Activated CD4-positive, alpha-beta T cell treated with anti-CD3 and anti-CD28 coated beads, Interleukin-2, amount 10 ng/mL, durations not matched to agents 24 days and 14 days (primary cell): ENCODE data around the gene LRRC75B. TPM values are rescaled to one million over a fixed set of nuclear protein-coding genes. Genes with fewer than 3 reads are reported as not detected.
A peak's percentile ranks its signal among the peaks of the same experiment; 100 is the strongest.
"Not testable (repeated sequence)": the region's sequence is repeated elsewhere in the genome, so short reads cannot be mapped to it uniquely, and the experiment has no call there.

Experiments
- DNase-seq: peaks from one replicate; pipeline ENCODE4 v3.0.0; 2022
- H3K27ac Mint-ChIP-seq: one replicate; pipeline ENCODE4 v1.8.0; 2022; ENCODE audit warnings: mild to moderate bottlenecking, mixed read lengths
- H3K27me3 Mint-ChIP-seq: one replicate; pipeline ENCODE4 v1.8.0; 2022; ENCODE audit warnings: mixed read lengths
- H3K36me3 Mint-ChIP-seq: one replicate; pipeline ENCODE4 v1.8.0; 2022; ENCODE audit warnings: low read depth, mild to moderate bottlenecking, mixed read lengths
- H3K4me1 Mint-ChIP-seq: one replicate; pipeline ENCODE4 v1.8.0; 2021; ENCODE audit warnings: mixed read lengths
- H3K4me3 Mint-ChIP-seq: one replicate; pipeline ENCODE4 v1.8.0; 2022; ENCODE audit warnings: mild to moderate bottlenecking, moderate library complexity, mixed read lengths
- H3K9me3 Mint-ChIP-seq: one replicate; pipeline ENCODE4 v1.8.0; 2021; ENCODE audit warnings: mixed read lengths
- intact Hi-C: fragments of 100-400 bp; cut with micrococcal nuclease; formaldehyde crosslinking; loops from one replicate; pipeline ENCODE4 v1.15.1; 2023
- total RNA-seq: library from RNA; stranded (reverse); gene quantifications from 2 replicates; pipeline ENCODE4 v1.2.3, GENCODE V29; 2022

Gene LRRC75B
- total RNA-seq, 1 donor from 2014 or later: 3.2 TPM

GRCh38 chr22:24595228-24595627 lies 2.4 kb upstream of the LRRC75B start:
- intact Hi-C loops: no loop called here
- Mint-ChIP-seq H3K36me3 (peaks cover 2% of the 10 kb centered on the region), H3K4me1 (peaks cover 11% of the 10 kb centered on the region), H3K27me3 (peaks cover 4% of the 10 kb centered on the region), H3K9me3 (no peaks in the 10 kb centered on the region), H3K4me3 (no peak overlapping the region), H3K27ac (no peak overlapping the region)
- DNase-seq: no peak

- no peak overlapping the region for H3K27ac Mint-ChIP-seq
- intact Hi-C loops: loop anchor here (5.0 kb wide), 1 partner anchor 37 kb away; the partner anchor contains the start of genes GUCD1 and SNRPD3
- peaks cover 4% of the 10 kb centered on the region for H3K27me3 Mint-ChIP-seq
- no peak overlapping the region for H3K4me3 Mint-ChIP-seq
- H3K9me3 Mint-ChIP-seq: no peaks in the 10 kb centered on the region
- H3K4me1 Mint-ChIP-seq: peaks cover 11% of the 10 kb centered on the region
- H3K36me3 Mint-ChIP-seq: peaks cover 2% of the 10 kb centered on the region
- no peak for DNase-seq
Measured at GRCh38 chr22:24594569-24595120, 1.8 kb upstream of the LRRC75B start.

- no peak for DNase-seq
- no peaks in the 10 kb centered on the region for H3K9me3 Mint-ChIP-seq
- H3K4me3 Mint-ChIP-seq: no peak overlapping the region
- peaks cover 8% of the 10 kb centered on the region for H3K4me1 Mint-ChIP-seq
- H3K27me3 Mint-ChIP-seq: peaks cover 4% of the 10 kb centered on the region
- intact Hi-C loops: loop anchor here (5.0 kb wide), 1 partner anchor 37 kb away; the partner anchor contains the start of genes GUCD1 and SNRPD3
- H3K27ac Mint-ChIP-seq: no peak overlapping the region
- H3K36me3 Mint-ChIP-seq: peaks cover under 1% of the 10 kb centered on the region
Measured at GRCh38 chr22:24593836-24594568, 1.1 kb upstream of the LRRC75B start.

GRCh38 chr22:24593559-24593835 lies 624 bp upstream of the LRRC75B start:
- H3K36me3 Mint-ChIP-seq, DNase-seq, H3K27me3 Mint-ChIP-seq, H3K9me3 Mint-ChIP-seq, H3K4me1 Mint-ChIP-seq: not testable (repeated sequence)
- H3K4me3 Mint-ChIP-seq: peak overlapping the region; percentile 69
- peak overlapping the region; percentile 48 for H3K27ac Mint-ChIP-seq
- intact Hi-C loops: loop anchor here (5.0 kb wide), 1 partner anchor 36 kb away; the partner anchor contains the start of genes GUCD1 and SNRPD3

GRCh38 chr22:24592058-24592850 lies 619 bp downstream of the LRRC75B start:
- peaks cover 5% of the 10 kb centered on the region for H3K4me1 Mint-ChIP-seq
- no peaks in the 10 kb centered on the region for H3K9me3 Mint-ChIP-seq
- peak overlapping the region; percentile 76 for H3K27ac Mint-ChIP-seq
- peaks cover 4% of the 10 kb centered on the region for H3K27me3 Mint-ChIP-seq
- no peaks in the 10 kb centered on the region for H3K36me3 Mint-ChIP-seq
- DNase-seq: no peak
- intact Hi-C loops: loop anchor here (5.0 kb wide), 1 partner anchor 35 kb away; the partner anchor contains the start of genes GUCD1 and SNRPD3
- H3K4me3 Mint-ChIP-seq: peak overlapping the region; percentile 90

- Mint-ChIP-seq H3K27ac (no peak overlapping the region), H3K9me3 (no peaks in the 10 kb centered on the region), H3K27me3 (peaks cover 4% of the 10 kb centered on the region), H3K4me3 (no peak overlapping the region), H3K36me3 (no peaks in the 10 kb centered on the region), H3K4me1 (peaks cover 5% of the 10 kb centered on the region)
- no peak for DNase-seq
- intact Hi-C loops: loop anchor here (5.0 kb wide), 1 partner anchor 34 kb away; the partner anchor contains the start of genes GUCD1 and SNRPD3
Measured at GRCh38 chr22:24591286-24591830, 1.5 kb downstream of the LRRC75B start.

GRCh38 chr22:24590596-24591173 lies 2.2 kb downstream of the LRRC75B start:
- no peak overlapping the region for H3K27ac Mint-ChIP-seq
- peaks cover 5% of the 10 kb centered on the region for H3K4me1 Mint-ChIP-seq
- H3K4me3 Mint-ChIP-seq: no peak overlapping the region
- H3K9me3 Mint-ChIP-seq: no peaks in the 10 kb centered on the region
- no peaks in the 10 kb centered on the region for H3K36me3 Mint-ChIP-seq
- no peak for DNase-seq
- intact Hi-C loops: loop anchor here (5.0 kb wide), 1 partner anchor 33 kb away; the partner anchor contains the start of genes GUCD1 and SNRPD3
- peaks cover 4% of the 10 kb centered on the region for H3K27me3 Mint-ChIP-seq

- H3K4me3 Mint-ChIP-seq: no peak overlapping the region
- peaks cover 5% of the 10 kb centered on the region for H3K4me1 Mint-ChIP-seq
- peaks cover 4% of the 10 kb centered on the region for H3K27me3 Mint-ChIP-seq
- intact Hi-C loops: loop anchor here (5.0 kb wide), 1 partner anchor 32 kb away; the partner anchor contains the start of genes GUCD1 and SNRPD3
- H3K36me3 Mint-ChIP-seq: no peaks in the 10 kb centered on the region
- H3K27ac Mint-ChIP-seq: no peak overlapping the region
- no peaks in the 10 kb centered on the region for H3K9me3 Mint-ChIP-seq
- no peak for DNase-seq
Measured at GRCh38 chr22:24589518-24590030, 3.3 kb downstream of the LRRC75B start.

- Mint-ChIP-seq H3K27me3 (peaks cover 4% of the 10 kb centered on the region), H3K4me3 (no peak overlapping the region), H3K27ac (no peak overlapping the region), H3K36me3 (no peaks in the 10 kb centered on the region), H3K4me1 (peaks cover 7% of the 10 kb centered on the region), H3K9me3 (no peaks in the 10 kb centered on the region)
- intact Hi-C loops: no loop called here
- DNase-seq: no peak
Measured at GRCh38 chr22:24588757-24589481, 4.0 kb downstream of the LRRC75B start.

- intact Hi-C loops: no loop called here
- H3K9me3 Mint-ChIP-seq: no peaks in the 10 kb centered on the region
- peaks cover 11% of the 10 kb centered on the region for H3K4me1 Mint-ChIP-seq
- no peaks in the 10 kb centered on the region for H3K36me3 Mint-ChIP-seq
- no peak overlapping the region for H3K27ac Mint-ChIP-seq
- no peak overlapping the region for H3K4me3 Mint-ChIP-seq
- H3K27me3 Mint-ChIP-seq: peaks cover 4% of the 10 kb centered on the region
- no peak for DNase-seq
Measured at GRCh38 chr22:24588381-24588756, 4.5 kb downstream of the LRRC75B start.

- no peak overlapping the region for H3K4me3 Mint-ChIP-seq
Measured at GRCh38 chr22:24587948-24588347, 4.9 kb downstream of the LRRC75B start.

GRCh38 chr22:24587251-24587650 lies 5.6 kb downstream of the LRRC75B start:
- Mint-ChIP-seq H3K4me3 (no peak overlapping the region), H3K9me3 (no peaks in the 10 kb centered on the region), H3K36me3 (no peaks in the 10 kb centered on the region), H3K27me3 (peaks cover 2% of the 10 kb centered on the region), H3K4me1 (peaks cover 8% of the 10 kb centered on the region), H3K27ac (no peak overlapping the region)
- no peak for DNase-seq
- intact Hi-C loops: no loop called here

More at GRCh38 chr22:24587948-24588347, 4.9 kb downstream of the LRRC75B start:
- DNase-seq: no peak
- no peaks in the 10 kb centered on the region for H3K36me3 Mint-ChIP-seq
- intact Hi-C loops: no loop called here
- no peak overlapping the region for H3K27ac Mint-ChIP-seq
- H3K9me3 Mint-ChIP-seq: no peaks in the 10 kb centered on the region
- H3K4me1 Mint-ChIP-seq: peaks cover 11% of the 10 kb centered on the region
- peaks cover 4% of the 10 kb centered on the region for H3K27me3 Mint-ChIP-seq
